Astrocyte of the spinal cord (primary cell): ENCODE measurements around the gene EPB41L5.

Source experiments
- DNase-seq: peaks from one replicate; pipeline ENCODE4 v3.0.0; 2011; ENCODE audit warnings: low read depth, low spot score
- H3K4me3 ChIP-seq: 2 replicates; pipeline ENCODE4 v1.5.1; 2011; ENCODE audit warnings: low read depth, mild to moderate bottlenecking, low read length, moderate library complexity
- in situ Hi-C: cut with HindIII; loops from 2 replicates; pipeline ENCODE4 v1.10.0; 2017; ENCODE audit warnings: low sequenced_read_pairs
- TF ChIP-seq, protein P1 (sequence below): IDR thresholded peaks from 2 replicates; pipeline ENCODE4 v1.5.1; 2012; ENCODE audit warnings: low read depth, mild to moderate bottlenecking, low read length, inconsistent platforms

EPB41L5 gene

DNA sequence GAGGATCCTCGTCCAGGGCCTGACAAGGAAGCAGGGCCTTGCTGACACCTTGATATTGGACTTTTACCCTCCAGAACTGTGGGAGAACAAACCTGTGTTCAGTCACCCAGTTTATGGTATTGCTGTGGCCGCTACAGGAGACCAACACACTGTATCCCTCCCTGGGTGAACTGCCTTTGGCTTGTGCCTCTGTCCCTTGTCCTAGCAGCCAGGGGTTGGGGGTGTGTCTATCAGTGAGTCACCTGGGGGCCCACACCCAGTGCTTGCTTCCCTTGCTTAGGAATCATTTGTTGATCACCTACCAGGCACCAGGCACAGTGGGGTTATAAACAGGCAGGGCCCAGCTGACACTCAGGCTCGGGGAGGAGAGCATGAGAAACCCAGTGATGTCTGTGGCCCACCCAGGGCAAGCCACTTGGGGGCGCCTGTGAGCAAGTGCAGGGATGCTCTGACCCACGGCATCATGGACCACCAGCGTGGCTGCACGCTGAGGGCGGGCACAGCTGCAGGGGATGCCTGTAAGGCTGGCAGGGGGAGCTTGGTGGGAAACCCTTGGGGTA, 193.2 kb downstream of the EPB41L5 start:
- DNase-seq, result no peak
- in situ Hi-C loops, result no loop called here
- H3K4me3 ChIP-seq, result no peak overlapping the region
- TF ChIP-seq, protein P1, sequence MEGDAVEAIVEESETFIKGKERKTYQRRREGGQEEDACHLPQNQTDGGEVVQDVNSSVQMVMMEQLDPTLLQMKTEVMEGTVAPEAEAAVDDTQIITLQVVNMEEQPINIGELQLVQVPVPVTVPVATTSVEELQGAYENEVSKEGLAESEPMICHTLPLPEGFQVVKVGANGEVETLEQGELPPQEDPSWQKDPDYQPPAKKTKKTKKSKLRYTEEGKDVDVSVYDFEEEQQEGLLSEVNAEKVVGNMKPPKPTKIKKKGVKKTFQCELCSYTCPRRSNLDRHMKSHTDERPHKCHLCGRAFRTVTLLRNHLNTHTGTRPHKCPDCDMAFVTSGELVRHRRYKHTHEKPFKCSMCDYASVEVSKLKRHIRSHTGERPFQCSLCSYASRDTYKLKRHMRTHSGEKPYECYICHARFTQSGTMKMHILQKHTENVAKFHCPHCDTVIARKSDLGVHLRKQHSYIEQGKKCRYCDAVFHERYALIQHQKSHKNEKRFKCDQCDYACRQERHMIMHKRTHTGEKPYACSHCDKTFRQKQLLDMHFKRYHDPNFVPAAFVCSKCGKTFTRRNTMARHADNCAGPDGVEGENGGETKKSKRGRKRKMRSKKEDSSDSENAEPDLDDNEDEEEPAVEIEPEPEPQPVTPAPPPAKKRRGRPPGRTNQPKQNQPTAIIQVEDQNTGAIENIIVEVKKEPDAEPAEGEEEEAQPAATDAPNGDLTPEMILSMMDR, result peak; percentile 64

DNA sequence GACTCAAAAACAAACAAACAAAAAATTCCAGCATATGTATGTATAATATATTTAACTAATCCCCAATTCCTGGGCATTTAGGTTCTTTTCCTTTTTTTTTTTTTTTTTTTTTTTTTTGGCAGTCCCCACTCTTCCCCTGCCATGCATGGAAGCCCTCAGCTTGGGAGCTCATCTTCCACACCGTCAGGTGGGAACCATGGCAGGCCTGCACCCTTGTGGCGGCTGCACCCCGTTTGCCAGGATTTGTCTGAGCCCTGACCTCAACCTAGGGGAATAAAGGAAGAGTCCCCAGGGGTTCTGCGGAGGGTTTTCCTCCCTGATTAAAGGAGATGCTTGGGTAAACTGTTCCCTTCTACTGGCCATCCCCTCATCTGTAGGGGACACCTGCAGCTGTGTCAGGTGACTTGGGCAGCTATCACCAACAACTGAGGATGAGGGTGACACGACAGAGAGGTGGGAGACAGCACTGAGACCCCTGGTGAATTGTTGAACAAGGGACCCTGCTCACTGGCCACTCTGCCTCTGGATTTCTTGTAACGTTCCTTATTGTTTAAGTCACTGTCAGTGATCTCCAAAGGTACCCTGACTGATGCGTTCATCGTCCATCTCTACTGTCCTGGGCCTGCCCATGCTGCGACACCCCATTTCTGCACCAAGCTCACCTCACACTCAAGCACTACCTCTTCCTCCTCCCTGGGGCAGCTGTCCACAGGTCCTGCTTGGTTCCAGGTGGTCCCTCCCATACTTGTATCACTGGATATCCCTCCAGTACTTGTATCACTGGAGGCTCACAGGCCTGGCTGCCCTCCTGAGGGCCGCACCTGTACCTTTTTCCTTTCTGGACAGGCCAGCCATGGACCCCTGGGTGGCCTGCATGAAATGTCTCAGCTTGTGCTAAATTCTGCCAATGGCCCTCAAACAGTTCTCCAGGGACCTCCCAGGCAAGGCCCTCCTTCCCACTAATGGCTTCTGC, 195.8 kb downstream of the EPB41L5 start:
- TF ChIP-seq, protein P1, result no peak
- no peak for DNase-seq
- in situ Hi-C loops, result no loop called here
- H3K4me3 ChIP-seq, result no peak overlapping the region

DNA sequence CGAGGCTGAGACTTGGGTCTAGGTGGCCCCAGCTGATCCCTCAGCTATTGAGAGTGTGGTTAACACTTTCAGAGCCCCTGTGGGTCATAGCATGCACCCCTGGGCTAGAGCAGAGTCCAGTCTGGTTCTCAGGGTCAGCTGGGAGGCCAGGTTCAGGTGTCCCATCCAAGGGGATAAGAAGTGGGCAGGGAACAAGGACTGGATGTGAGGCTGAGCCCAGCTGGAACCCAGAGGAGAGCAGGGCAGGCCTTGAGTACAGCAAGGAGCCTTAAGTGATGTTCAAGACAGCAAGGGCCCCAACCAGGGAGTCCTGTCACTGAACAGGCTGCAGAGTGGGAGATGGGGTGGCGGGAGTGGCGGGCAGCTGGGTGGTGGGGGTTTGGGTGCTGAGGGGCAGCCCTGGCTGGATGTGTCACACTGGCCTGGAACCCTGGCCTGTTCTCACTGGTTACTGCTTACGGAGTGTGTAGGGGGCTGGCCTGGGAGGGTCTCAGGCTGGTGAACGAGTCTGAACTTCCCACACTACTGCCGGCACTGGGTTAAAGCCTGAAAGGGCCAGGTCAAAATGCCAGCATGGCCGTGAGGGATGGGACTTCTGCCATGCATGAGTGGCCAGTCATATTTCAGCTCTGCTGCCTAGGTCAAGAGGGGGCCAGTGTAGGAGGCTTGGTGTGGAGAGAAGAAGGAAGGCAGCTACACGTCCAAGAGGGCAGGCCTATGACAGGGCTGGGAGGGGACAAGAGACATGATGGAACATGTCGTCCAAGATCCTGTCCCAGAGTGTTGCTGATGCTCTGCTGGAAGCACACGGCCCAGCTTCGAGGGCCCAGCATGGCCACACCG, 196.8 kb downstream of the EPB41L5 start:
- in situ Hi-C loops, result no loop called here
- TF ChIP-seq, protein P1, result no peak
- no peak overlapping the region for H3K4me3 ChIP-seq
- DNase-seq, result no peak

DNA sequence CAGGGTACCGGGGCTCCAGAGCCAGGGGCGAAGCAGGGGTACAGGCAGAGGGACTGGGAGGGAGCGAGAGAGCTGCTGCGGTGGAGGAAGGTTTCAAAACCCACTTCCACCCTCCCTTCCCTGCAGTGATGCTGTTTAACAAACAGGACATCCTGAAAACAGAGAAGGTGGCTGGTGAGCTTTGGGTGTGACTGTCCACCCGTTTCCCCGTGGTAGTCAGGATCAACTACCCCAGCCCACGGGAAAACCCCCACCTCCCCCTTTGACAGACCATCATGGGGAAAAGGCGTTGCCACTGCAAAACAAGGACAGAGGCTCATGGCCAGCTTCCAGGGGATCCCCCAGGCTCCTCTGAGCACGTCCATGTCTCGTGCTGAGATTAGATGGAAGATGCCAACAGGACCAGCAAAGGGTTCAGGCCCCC, 197.4 kb downstream of the EPB41L5 start:
- in situ Hi-C loops, result no loop called here
- no peak overlapping the region for H3K4me3 ChIP-seq
- TF ChIP-seq, protein P1, result no peak
- DNase-seq, result no peak

DNA sequence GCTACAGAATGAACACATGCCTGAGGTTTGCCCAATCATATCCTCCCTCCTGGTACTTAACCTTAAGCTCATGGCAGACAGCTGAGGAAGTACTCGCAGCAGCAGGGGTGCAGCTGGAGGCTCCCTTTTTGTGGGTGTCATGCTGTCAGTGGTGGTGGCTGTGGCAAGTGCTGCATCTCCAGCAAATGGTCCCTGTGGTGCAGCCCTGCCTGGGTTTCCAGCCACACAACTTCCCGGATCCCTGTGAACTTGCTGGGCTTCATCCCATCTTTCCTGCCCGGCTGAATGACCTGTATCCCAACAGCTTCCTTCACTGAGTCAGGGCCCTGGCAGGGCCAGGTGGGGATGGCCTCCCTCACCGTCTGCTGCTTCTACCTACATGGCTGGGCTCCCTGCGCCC, 205.3 kb downstream of the EPB41L5 start:
- in situ Hi-C loops, result no loop called here
- TF ChIP-seq, protein P1, result no peak
- DNase-seq, result no peak
- no peak overlapping the region for H3K4me3 ChIP-seq

DNA sequence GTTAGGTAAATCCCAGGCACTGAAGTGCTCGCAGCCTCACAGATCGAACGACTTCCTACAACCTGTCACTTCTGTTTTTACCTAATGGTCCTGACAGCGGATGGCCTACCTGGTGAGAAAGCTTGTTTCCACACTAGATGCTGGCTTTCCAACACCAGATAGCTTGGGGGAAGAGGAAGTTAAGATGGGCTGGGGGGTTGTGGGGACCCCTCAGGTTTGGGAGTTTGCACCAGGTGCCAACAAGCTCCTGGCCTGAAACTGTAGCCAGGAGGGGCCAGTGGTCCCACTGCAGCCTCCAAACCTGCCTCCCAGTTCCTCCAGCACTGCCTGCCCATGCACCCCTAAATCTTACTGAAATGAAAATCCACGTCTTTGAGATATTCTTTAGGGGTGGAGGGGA, 206.4 kb downstream of the EPB41L5 start:
- H3K4me3 ChIP-seq, result no peak overlapping the region
- in situ Hi-C loops, result no loop called here
- DNase-seq, result no peak
- TF ChIP-seq, protein P1, result no peak
